ENCODE data around the gene NLRP9. TPM values are rescaled to one million over a fixed set of nuclear protein-coding genes. Genes with fewer than 3 reads are reported as not detected.

The NLRP9 gene
- total RNA-seq, 1 experiment from 2014 or later = not detected

DNA sequence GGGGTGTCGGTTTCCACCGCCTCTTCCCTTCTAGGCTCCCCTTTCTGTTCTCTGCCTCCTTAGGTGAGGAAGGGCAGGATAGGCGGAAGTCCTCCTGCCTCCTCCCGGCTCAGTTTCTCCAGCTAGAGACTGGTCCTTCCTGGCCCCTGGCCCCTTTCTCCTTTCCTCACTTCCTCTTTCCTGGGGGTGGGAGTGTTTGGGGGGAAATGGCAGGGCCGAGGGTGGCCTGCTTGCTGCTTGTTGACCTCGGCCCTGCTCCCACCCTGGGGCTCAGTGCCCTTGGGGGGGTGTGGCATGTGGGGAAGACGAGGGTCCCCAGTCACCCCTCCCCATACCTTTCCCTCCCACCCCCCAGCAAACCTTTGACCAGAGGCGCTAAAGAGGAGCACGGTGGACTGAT, 78.4 kb downstream of the NLRP9 start:
- intact Hi-C loops (cut with micrococcal nuclease) = no loop called here
- Histone ChIP-seq H3K27me3 (ENCODE audit: insufficient read depth, low read length) (no peaks in the 10 kb centered on the region), H3K36me3 (ENCODE audit: control insufficient read depth in 1 of 2, insufficient read depth in 2 of 2, low read length in 2 of 2) (peaks cover 48 to 57% of the 10 kb centered on the region in 2 experiments; a peak in 3 of 4 replicates), H3K9ac (ENCODE audit: low read length) (no peak overlapping the region), H3K9me3 (ENCODE audit: control insufficient read depth in 1 of 2, insufficient read depth in 1 of 2, low read depth in 1 of 2, low read length in 2 of 2) (no peaks in the 10 kb centered on the region), H3K4me1 (ENCODE audit: control insufficient read depth in 1 of 2, insufficient read depth in 2 of 2, low read length in 2 of 2) (peaks cover 13 to 19% of the 10 kb centered on the region in 2 experiments; a peak in 3 of 4 replicates), H3K4me2 (ENCODE audit: low read length) (no peak overlapping the region), H2AFZ (ENCODE audit: low read depth, low read length, poor library complexity, severe bottlenecking) (no peak overlapping the region), H3K79me2 (ENCODE audit: insufficient read depth, low read length) (peaks cover 96% of the 10 kb centered on the region), H3K9me2 (ENCODE audit: insufficient read depth) (no peaks in the 10 kb centered on the region), H3K4me3 (replicated peaks in 1 of 2; ENCODE audit: low read depth in 1 of 2, low read length in 2 of 2) (no peak overlapping the region), H3K27ac (ENCODE audit: low read depth, low read length) (no peak overlapping the region), H4K20me1 (ENCODE audit: insufficient read depth) (no peaks in the 10 kb centered on the region; the same call in 1 of the 2 replicates)
- CTCF ChIA-PET = no interaction called here
- no TSS peak for BruUV-seq (replicated peaks)
- RAD21 ChIA-PET (ENCODE audit: low non-redundant PET in 1 of 2, low total read pairs in 2 of 2, uncharacterized antibody in 2 of 2, unreplicated experiment in 2 of 2) = no interaction called here
- TF ChIP-seq, protein P1, sequence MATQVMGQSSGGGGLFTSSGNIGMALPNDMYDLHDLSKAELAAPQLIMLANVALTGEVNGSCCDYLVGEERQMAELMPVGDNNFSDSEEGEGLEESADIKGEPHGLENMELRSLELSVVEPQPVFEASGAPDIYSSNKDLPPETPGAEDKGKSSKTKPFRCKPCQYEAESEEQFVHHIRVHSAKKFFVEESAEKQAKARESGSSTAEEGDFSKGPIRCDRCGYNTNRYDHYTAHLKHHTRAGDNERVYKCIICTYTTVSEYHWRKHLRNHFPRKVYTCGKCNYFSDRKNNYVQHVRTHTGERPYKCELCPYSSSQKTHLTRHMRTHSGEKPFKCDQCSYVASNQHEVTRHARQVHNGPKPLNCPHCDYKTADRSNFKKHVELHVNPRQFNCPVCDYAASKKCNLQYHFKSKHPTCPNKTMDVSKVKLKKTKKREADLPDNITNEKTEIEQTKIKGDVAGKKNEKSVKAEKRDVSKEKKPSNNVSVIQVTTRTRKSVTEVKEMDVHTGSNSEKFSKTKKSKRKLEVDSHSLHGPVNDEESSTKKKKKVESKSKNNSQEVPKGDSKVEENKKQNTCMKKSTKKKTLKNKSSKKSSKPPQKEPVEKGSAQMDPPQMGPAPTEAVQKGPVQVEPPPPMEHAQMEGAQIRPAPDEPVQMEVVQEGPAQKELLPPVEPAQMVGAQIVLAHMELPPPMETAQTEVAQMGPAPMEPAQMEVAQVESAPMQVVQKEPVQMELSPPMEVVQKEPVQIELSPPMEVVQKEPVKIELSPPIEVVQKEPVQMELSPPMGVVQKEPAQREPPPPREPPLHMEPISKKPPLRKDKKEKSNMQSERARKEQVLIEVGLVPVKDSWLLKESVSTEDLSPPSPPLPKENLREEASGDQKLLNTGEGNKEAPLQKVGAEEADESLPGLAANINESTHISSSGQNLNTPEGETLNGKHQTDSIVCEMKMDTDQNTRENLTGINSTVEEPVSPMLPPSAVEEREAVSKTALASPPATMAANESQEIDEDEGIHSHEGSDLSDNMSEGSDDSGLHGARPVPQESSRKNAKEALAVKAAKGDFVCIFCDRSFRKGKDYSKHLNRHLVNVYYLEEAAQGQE (IDR thresholded peaks at IDR 0.05; ENCODE audit: low read depth) = no peak
- TF ChIP-seq SRF (IDR thresholded peaks at IDR 0.05; ENCODE audit: low read depth) (no peak), EZH2 (IDR thresholded peaks at IDR 0.05) (no peak), TCF7L2 (IDR thresholded peaks at IDR 0.05; ENCODE audit: borderline replicate concordance, extremely low read depth, insufficient read depth, insufficient read length) (no peak), CBX3 (IDR thresholded peaks at IDR 0.05; ENCODE audit: low read depth) (no peak), ELF1 (IDR thresholded peaks at IDR 0.05; ENCODE audit: borderline replicate concordance, low read depth) (no peak)
- DNase-seq (ENCODE audit: low read depth, low spot score) = no peak
- POLR2A ChIA-PET = no interaction called here
- no peak for ATAC-seq
